ENCODE data around the gene C1orf226. TPM values are rescaled to one million over a fixed set of nuclear protein-coding genes. Genes with fewer than 3 reads are reported as not detected.

Gene C1orf226
- total RNA-seq, 1 donor from 2014 or later = 2.7 TPM

DNA sequence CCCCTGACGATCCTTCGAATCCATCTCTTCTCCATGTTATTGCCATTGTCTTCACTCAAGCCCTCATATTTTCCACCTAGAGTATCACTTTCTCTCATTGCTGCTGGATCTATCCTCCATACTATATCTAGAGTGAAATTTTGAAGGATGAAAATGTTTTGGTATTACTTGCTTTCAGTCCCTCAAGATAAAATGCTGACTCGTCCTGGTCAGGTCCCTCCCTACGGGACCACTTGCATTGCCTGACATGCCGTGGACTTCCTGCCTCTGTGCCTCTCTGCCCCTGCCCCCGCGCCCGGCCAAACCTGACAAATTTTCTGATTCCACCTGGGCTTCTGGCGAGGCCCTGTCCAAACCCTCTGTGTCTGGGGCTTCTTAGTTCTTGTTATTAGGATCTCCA, 28.4 kb upstream of the C1orf226 start:
- no peaks in the 10 kb centered on the region for H3K36me3 Mint-ChIP-seq (ENCODE audit: unreplicated experiment)
- H3K9me3 Mint-ChIP-seq (ENCODE audit: unreplicated experiment) = no peaks in the 10 kb centered on the region
- TF ChIP-seq, protein P1, sequence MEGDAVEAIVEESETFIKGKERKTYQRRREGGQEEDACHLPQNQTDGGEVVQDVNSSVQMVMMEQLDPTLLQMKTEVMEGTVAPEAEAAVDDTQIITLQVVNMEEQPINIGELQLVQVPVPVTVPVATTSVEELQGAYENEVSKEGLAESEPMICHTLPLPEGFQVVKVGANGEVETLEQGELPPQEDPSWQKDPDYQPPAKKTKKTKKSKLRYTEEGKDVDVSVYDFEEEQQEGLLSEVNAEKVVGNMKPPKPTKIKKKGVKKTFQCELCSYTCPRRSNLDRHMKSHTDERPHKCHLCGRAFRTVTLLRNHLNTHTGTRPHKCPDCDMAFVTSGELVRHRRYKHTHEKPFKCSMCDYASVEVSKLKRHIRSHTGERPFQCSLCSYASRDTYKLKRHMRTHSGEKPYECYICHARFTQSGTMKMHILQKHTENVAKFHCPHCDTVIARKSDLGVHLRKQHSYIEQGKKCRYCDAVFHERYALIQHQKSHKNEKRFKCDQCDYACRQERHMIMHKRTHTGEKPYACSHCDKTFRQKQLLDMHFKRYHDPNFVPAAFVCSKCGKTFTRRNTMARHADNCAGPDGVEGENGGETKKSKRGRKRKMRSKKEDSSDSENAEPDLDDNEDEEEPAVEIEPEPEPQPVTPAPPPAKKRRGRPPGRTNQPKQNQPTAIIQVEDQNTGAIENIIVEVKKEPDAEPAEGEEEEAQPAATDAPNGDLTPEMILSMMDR (IDR thresholded peaks at IDR 0.05) = no peak
- H3K27me3 Mint-ChIP-seq (ENCODE audit: unreplicated experiment) = no peaks in the 10 kb centered on the region
- DNase-seq (ENCODE audit: extremely low spot score, unreplicated experiment) = no peak
- peaks cover 13% of the 10 kb centered on the region for H3K4me1 Mint-ChIP-seq (ENCODE audit: unreplicated experiment)
- no peak overlapping the region for H3K4me3 Mint-ChIP-seq (ENCODE audit: unreplicated experiment)
- H3K27ac Mint-ChIP-seq (ENCODE audit: unreplicated experiment) = no peak overlapping the region

DNA sequence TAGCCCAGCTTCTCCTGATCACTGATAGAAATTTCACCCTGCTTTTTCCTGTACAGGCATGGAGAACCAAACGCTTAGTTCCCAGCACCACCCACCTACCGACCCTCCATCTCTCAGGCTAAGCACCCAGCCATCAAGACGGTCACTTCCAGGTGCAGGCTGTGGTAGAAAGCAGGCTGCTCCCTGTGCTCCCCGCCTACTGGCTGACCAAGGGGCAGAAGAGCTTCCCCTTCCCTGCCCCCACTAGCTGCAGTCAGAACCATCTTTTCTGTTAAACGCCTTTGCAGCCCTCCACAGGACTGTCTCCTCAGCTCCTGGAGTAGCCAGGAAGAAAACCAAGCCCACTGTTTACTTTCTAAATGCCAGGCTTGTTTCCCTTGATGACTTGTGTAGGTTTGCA, 27.8 kb upstream of the C1orf226 start:
- DNase-seq (ENCODE audit: extremely low spot score, unreplicated experiment) = no peak
- Mint-ChIP-seq H3K9me3 (ENCODE audit: unreplicated experiment) (no peaks in the 10 kb centered on the region), H3K36me3 (ENCODE audit: unreplicated experiment) (no peaks in the 10 kb centered on the region), H3K4me3 (ENCODE audit: unreplicated experiment) (no peak overlapping the region), H3K4me1 (ENCODE audit: unreplicated experiment) (peaks cover 13% of the 10 kb centered on the region), H3K27ac (ENCODE audit: unreplicated experiment) (no peak overlapping the region), H3K27me3 (ENCODE audit: unreplicated experiment) (no peaks in the 10 kb centered on the region)
- TF ChIP-seq, protein P1 (IDR thresholded peaks at IDR 0.05) = no peak

GRCh38 chr1:162357681-162358266, 23.8 kb upstream of the C1orf226 start:
- H3K4me3 Mint-ChIP-seq (ENCODE audit: unreplicated experiment) = no peak overlapping the region
- no peak for DNase-seq (ENCODE audit: extremely low spot score, unreplicated experiment)
- no peak overlapping the region for H3K27ac Mint-ChIP-seq (ENCODE audit: unreplicated experiment)
- no peaks in the 10 kb centered on the region for H3K4me1 Mint-ChIP-seq (ENCODE audit: unreplicated experiment)
- H3K27me3 Mint-ChIP-seq (ENCODE audit: unreplicated experiment) = no peaks in the 10 kb centered on the region
- H3K36me3 Mint-ChIP-seq (ENCODE audit: unreplicated experiment) = no peaks in the 10 kb centered on the region
- no peaks in the 10 kb centered on the region for H3K9me3 Mint-ChIP-seq (ENCODE audit: unreplicated experiment)
- TF ChIP-seq, protein P1 (IDR thresholded peaks at IDR 0.05) = peak; percentile 36

- TF ChIP-seq, protein P1 (IDR thresholded peaks at IDR 0.05) = no peak
- no peak for DNase-seq (ENCODE audit: extremely low spot score, unreplicated experiment)
- Mint-ChIP-seq H3K9me3 (ENCODE audit: unreplicated experiment) (no peaks in the 10 kb centered on the region), H3K36me3 (ENCODE audit: unreplicated experiment) (no peaks in the 10 kb centered on the region), H3K4me1 (ENCODE audit: unreplicated experiment) (no peaks in the 10 kb centered on the region), H3K4me3 (ENCODE audit: unreplicated experiment) (no peak overlapping the region), H3K27ac (ENCODE audit: unreplicated experiment) (no peak overlapping the region), H3K27me3 (ENCODE audit: unreplicated experiment) (no peaks in the 10 kb centered on the region)
These were observed 22.6 kb upstream of the C1orf226 start for GRCh38 chr1:162358928-162359327.

DNA sequence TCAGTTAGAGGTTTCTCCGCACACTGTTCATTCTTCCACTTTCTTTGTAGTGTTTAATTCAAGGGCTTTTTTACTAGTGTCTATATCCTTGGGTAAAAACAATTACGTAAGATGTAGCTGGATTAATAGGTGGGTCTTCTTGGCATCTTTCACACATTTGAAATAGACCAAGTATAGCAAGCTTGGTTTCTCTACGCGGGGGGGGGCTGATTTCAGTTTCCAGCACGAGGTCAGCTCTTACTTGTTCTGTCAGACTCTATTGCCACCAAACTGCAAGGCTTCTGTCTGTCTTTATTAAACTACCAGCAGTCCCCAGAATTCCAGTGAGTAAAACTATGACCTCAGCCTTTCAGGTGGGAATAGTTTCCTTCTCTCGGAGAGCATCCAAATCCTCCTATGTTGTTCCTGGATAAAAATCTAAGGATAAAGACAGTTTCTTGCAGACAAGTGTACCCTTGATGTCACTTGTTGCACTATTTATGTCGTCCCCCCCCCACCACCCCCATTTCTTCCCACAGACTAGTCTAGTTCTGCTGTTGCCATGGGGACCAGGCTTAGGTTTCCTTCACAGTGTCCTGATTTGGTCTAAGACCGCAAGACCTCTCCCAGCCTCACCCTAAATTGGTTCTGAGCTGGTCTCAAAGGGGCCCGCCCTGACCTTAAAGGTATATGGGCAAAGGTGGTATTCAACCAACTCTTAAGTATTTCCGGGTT, 21.8 kb upstream of the C1orf226 start:
- no peak for DNase-seq (ENCODE audit: extremely low spot score, unreplicated experiment)

More for the DNA sequence above, 21.8 kb upstream of the C1orf226 start:
- TF ChIP-seq, protein P1 (IDR thresholded peaks at IDR 0.05) = no peak
- H3K4me3 Mint-ChIP-seq (ENCODE audit: unreplicated experiment) = no peak overlapping the region
- H3K9me3 Mint-ChIP-seq (ENCODE audit: unreplicated experiment) = no peaks in the 10 kb centered on the region
- H3K4me1 Mint-ChIP-seq (ENCODE audit: unreplicated experiment) = no peaks in the 10 kb centered on the region
- H3K27me3 Mint-ChIP-seq (ENCODE audit: unreplicated experiment) = no peaks in the 10 kb centered on the region
- no peak overlapping the region for H3K27ac Mint-ChIP-seq (ENCODE audit: unreplicated experiment)
- no peaks in the 10 kb centered on the region for H3K36me3 Mint-ChIP-seq (ENCODE audit: unreplicated experiment)

All from osteocyte (in vitro differentiated cells).